Gastrocnemius medialis (tissue), 4 donors: Measurements from ENCODE around the gene ATAD3A. TPM values are rescaled to one million over a fixed set of nuclear protein-coding genes. Genes with fewer than 3 reads are reported as not detected.

Experiments
- ATAC-seq, 2 donors: fragments of 150-250 bp; one replicate each; pipeline ENCODE4 v1.9.1; 2016
- DNase-seq, 2 donors: peaks; one replicate each; pipeline ENCODE4 v3.0.0-alpha.2; 2019
- H3K27ac ChIP-seq, 4 donors: fragments of 200-600 bp; sonication (generic); 1 replicate in 1 of 4; 2 replicates in 3 of 4; pipeline ENCODE4 v1.5.1; 2016 to 2018; ENCODE audit warnings: mild to moderate bottlenecking in 2 of 4, moderate library complexity in 1 of 4
- H3K27me3 ChIP-seq, 3 donors: fragments of 200-600 bp; sonication (generic) in 2 of 3; 1 replicate in 1 of 3; 2 replicates in 2 of 3; pipeline versions ENCODE4 v1.5.1 to v1.6.0; 2016 to 2019; ENCODE audit warnings: mild to moderate bottlenecking in 1 of 3, moderate library complexity in 1 of 3
- H3K36me3 ChIP-seq, 2 donors: fragments of 200-600 bp; sonication (generic) in 1 of 2; one replicate each; pipeline ENCODE4 v1.5.1; 2017 to 2018
- H3K4me1 ChIP-seq, 2 donors: fragments of 200-600 bp; sonication (generic) in 1 of 2; one replicate each; pipeline ENCODE4 v1.5.1; 2016 to 2017; ENCODE audit warnings: mild to moderate bottlenecking in 2 of 2
- H3K4me3 ChIP-seq, 4 donors: fragments of 200-600 bp; sonication (generic) in 3 of 4; 1 replicate in 1 of 4; 2 replicates in 3 of 4; pipeline ENCODE4 v1.5.1; 2016 to 2019; ENCODE audit warnings: mild to moderate bottlenecking in 2 of 4
- H3K9me3 ChIP-seq, 3 donors: fragments of 200-600 bp; sonication (generic) in 2 of 3; 1 replicate in 1 of 3; 2 replicates in 2 of 3; pipeline ENCODE4 v1.5.1; 2016 to 2019
- CTCF ChIP-seq, 5 experiments: fragments of 450-650 bp in 3 of 5; fragments of 200-600 bp in 2 of 5; sonication (generic) in 2 of 5; IDR thresholded peaks in 4 of 5; conservative IDR thresholded peaks in 1 of 5; 1 replicate in 4 of 5; 2 replicates in 1 of 5; pipeline ENCODE4 v1.5.1; 2016 to 2019; ENCODE audit warnings: antibody characterized with exemption in 5 of 5, mild to moderate bottlenecking in 3 of 5, moderate library complexity in 3 of 5
- POLR2A ChIP-seq, 2 donors: fragments of 450-650 bp; IDR thresholded peaks; one replicate each; pipeline ENCODE4 v1.6.1; 2017; ENCODE audit warnings: antibody characterized with exemption in 2 of 2, mild to moderate bottlenecking in 2 of 2, moderate library complexity in 2 of 2
- in situ Hi-C, 4 donors: fragments of 200-750 bp; cut with MboI; loops; one replicate each; pipeline versions ENCODE4 v1.15.0 to v1.8.0; 2017; ENCODE audit warnings: low sequenced_read_pairs in 4 of 4
- intact Hi-C: fragments of 100-400 bp; cut with DNase I; formaldehyde crosslinking; loops from one replicate; pipeline ENCODE4 v1.15.1; 2023; ENCODE audit warnings: low total_unique reads
- total RNA-seq, 4 donors: library from RNA; depleted of rRNA; stranded (reverse); fragments of >200 nt; gene quantifications; one replicate each; pipeline versions ENCODE4 v1.1.0 to v1.2.3, GENCODE V29; 2016

The ATAD3A gene
- total RNA-seq, 4 donors from 2014 or later = 22.9 to 47.9 (median 35.6) TPM

GRCh38 chr1:1542766-1543705 lies 31.1 kb downstream of the ATAD3A start:
- H3K4me3 ChIP-seq = no peak overlapping the region
- ATAC-seq (no peak), DNase-seq (no peak)
- peaks cover 0 to 18% of the 10 kb centered on the region in 2 donors for H3K36me3 ChIP-seq
- H3K9me3 ChIP-seq = no peaks in the 10 kb centered on the region
- H3K27ac ChIP-seq = peak overlapping the region; percentile 58 to 80 (median 76)
- peaks cover 0 to 36% of the 10 kb centered on the region in 2 donors for H3K4me1 ChIP-seq
- intact Hi-C loops = no loop called here
- TF ChIP-seq CTCF (IDR thresholded peaks at IDR 0.05 in 4 of 5, conservative IDR thresholded peaks at IDR 0.05 in 1 of 5) (no peak), POLR2A (IDR thresholded peaks at IDR 0.05) (no peak)
- in situ Hi-C loops = no loop called here
- H3K27me3 ChIP-seq = no peaks in the 10 kb centered on the region

DNA sequence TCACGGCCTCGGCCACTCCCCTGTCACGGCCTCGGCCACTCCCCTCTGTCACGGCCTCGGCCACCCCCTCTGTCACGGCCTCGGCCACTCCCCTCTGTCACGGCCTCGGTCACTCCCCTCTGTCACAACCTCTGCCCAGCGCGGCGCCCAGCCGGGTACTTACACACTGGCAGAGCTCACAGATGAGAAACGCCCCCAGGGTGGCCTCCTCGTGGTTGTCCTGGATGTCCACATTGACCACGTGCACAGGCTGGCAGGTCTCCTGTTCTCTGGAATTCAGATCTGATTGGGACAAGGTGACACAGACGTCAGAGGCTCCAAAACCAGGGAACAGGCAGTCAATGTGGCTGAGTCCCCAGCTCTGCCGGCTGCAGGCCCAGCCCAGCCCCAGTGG lies 31.7 kb downstream of the ATAD3A start:
- no peaks in the 10 kb centered on the region for H3K27me3 ChIP-seq
- in situ Hi-C loops (no loop called here), intact Hi-C loops (no loop called here)
- TF ChIP-seq CTCF (IDR thresholded peaks at IDR 0.05 in 4 of 5, conservative IDR thresholded peaks at IDR 0.05 in 1 of 5) (no peak), POLR2A (IDR thresholded peaks at IDR 0.05) (peak in 1 of 2 donors; percentile 47)
- ATAC-seq = peak; percentile 62 to 77
- no peak overlapping the region for H3K4me3 ChIP-seq
- peak overlapping the region; percentile 58 to 80 (median 76) for H3K27ac ChIP-seq
- DNase-seq = peak; percentile 69 to 88
- H3K9me3 ChIP-seq = no peaks in the 10 kb centered on the region
- H3K4me1 ChIP-seq = peaks cover 0 to 36% of the 10 kb centered on the region in 2 donors
- H3K36me3 ChIP-seq = peaks cover 0 to 18% of the 10 kb centered on the region in 2 donors

DNA sequence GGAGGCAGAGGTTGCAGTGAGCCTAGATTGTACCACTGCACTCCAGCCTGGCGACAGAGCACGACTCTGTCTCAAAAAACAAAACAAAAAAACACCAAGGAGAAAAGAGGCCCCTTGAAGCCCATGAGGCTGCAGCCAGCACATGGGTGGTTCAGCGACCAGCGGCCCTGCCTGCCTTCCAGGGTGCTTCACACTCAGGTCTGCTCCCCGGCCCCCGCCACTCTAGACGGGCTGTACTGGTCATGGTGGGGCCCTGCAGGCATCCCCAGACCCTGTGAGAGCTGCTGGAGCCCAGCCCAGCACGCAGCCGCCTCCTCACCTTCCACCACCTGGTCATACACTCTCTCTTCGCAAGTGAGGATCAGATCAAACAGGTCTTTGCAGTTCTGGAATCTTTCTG lies 32.6 kb downstream of the ATAD3A start:
- no peak for DNase-seq
- no peak overlapping the region for H3K4me3 ChIP-seq
- in situ Hi-C loops (no loop called here), intact Hi-C loops (no loop called here)
- TF ChIP-seq POLR2A (IDR thresholded peaks at IDR 0.05) (no peak), CTCF (IDR thresholded peaks at IDR 0.05 in 4 of 5, conservative IDR thresholded peaks at IDR 0.05 in 1 of 5) (no peak)
- H3K9me3 ChIP-seq = no peaks in the 10 kb centered on the region
- peaks cover 0 to 18% of the 10 kb centered on the region in 2 donors for H3K36me3 ChIP-seq
- no peak for ATAC-seq
- peaks cover 0 to 27% of the 10 kb centered on the region in 2 donors for H3K4me1 ChIP-seq
- peak overlapping the region; percentile 58 to 80 (median 76) for H3K27ac ChIP-seq
- no peaks in the 10 kb centered on the region for H3K27me3 ChIP-seq

DNA sequence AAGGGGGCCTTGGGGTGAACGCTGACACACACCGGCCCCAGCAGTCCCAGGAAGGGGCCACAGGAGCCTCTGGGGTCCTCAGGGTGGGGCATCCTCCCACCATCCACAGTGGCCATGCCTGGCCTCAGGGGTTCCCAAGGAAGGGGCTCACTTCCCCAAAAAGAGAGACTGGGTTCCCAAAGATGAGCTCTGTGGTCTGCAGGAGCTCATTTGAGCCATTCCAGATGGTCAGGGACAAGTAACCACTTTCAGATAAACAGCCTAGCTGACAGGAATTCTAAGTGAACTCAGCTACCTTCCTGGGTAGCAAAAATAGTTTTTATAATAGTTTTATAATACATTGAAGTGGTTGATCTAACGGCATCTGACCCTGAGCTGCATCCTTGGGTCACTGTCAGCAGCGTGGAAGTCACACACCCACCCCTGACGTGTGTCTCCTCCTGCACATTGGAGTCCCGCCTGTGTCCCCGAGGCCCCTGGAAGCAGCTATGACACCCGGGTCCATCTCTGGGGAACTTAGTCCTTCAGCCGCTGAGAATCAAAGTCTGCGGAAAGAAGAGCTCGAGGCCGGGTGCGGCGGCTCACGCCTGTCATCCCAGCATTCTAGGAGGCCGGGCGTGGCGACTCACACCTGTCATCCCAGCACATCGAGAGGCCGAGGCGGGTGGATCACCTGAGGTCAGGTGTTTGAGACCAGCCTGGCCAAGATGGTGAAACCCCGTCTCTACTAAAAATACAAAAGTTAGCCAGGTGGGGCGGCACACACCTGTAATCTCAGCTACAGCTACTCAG lies 34.2 kb downstream of the ATAD3A start:
- no peak for DNase-seq
- no peaks in the 10 kb centered on the region for H3K27me3 ChIP-seq
- ATAC-seq = no peak
- in situ Hi-C loops = no loop called here
- peak overlapping the region in 1 of 4 donors; percentile 80 for H3K27ac ChIP-seq
- peaks cover 0 to 17% of the 10 kb centered on the region in 2 donors for H3K36me3 ChIP-seq
- no peak overlapping the region for H3K4me3 ChIP-seq
- TF ChIP-seq POLR2A (IDR thresholded peaks at IDR 0.05) (no peak), CTCF (IDR thresholded peaks at IDR 0.05 in 4 of 5, conservative IDR thresholded peaks at IDR 0.05 in 1 of 5) (no peak)
- intact Hi-C loops = no loop called here
- peaks cover 10 to 30% of the 10 kb centered on the region in 2 donors for H3K4me1 ChIP-seq
- H3K9me3 ChIP-seq = no peaks in the 10 kb centered on the region
